ENCODE results near the gene STX1B.

The STX1B gene

GRCh38 chr16:30982548-30983288, 27.7 kb downstream of the STX1B start:
- H3K27ac Mint-ChIP-seq: peak overlapping the region; percentile 44
- H3K9me3 Mint-ChIP-seq: no peaks in the 10 kb centered on the region
- H3K27me3 Mint-ChIP-seq: no peaks in the 10 kb centered on the region
- peaks cover 54 to 57% of the 10 kb centered on the region in 2 donors for H3K36me3 Mint-ChIP-seq
- H3K4me1 Mint-ChIP-seq: peaks cover 5 to 21% of the 10 kb centered on the region in 2 donors
- ATAC-seq (replicated peaks) (no peak), DNase-seq (no peak)
- H3K4me3 Mint-ChIP-seq: no peak overlapping the region

GRCh38 chr16:30980959-30981358, 29.5 kb downstream of the STX1B start:
- no peak for ATAC-seq (replicated peaks)

GRCh38 chr16:30980434-30980833, 30.0 kb downstream of the STX1B start:
- Mint-ChIP-seq H3K4me3 (no peak overlapping the region), H3K27ac (peak overlapping the region; percentile 9), H3K9me3 (no peaks in the 10 kb centered on the region), H3K36me3 (peaks cover 57 to 62% of the 10 kb centered on the region in 2 donors), H3K27me3 (no peaks in the 10 kb centered on the region), H3K4me1 (peaks cover 7 to 28% of the 10 kb centered on the region in 2 donors)
- ATAC-seq (replicated peaks) (no peak), DNase-seq (no peak)

More at GRCh38 chr16:30980959-30981358, 29.5 kb downstream of the STX1B start:
- DNase-seq: no peak
- Mint-ChIP-seq H3K4me3 (no peak overlapping the region), H3K4me1 (peaks cover 5 to 29% of the 10 kb centered on the region in 2 donors), H3K27ac (no peak overlapping the region), H3K9me3 (no peaks in the 10 kb centered on the region), H3K36me3 (peaks cover 56 to 57% of the 10 kb centered on the region in 2 donors), H3K27me3 (no peaks in the 10 kb centered on the region)

GRCh38 chr16:30980023-30980371, 30.4 kb downstream of the STX1B start:
- H3K4me3 Mint-ChIP-seq: no peak overlapping the region

GRCh38 chr16:30979170-30980022, 31.0 kb downstream of the STX1B start:
- H3K27me3 Mint-ChIP-seq: no peaks in the 10 kb centered on the region
- no peaks in the 10 kb centered on the region for H3K9me3 Mint-ChIP-seq
- no peak for DNase-seq
- no peak for ATAC-seq (replicated peaks)
- no peak overlapping the region for H3K4me3 Mint-ChIP-seq
- peaks cover 53 to 56% of the 10 kb centered on the region in 2 donors for H3K36me3 Mint-ChIP-seq
- peaks cover 3 to 17% of the 10 kb centered on the region in 2 donors for H3K4me1 Mint-ChIP-seq
- H3K27ac Mint-ChIP-seq: no peak overlapping the region

More at GRCh38 chr16:30980023-30980371, 30.4 kb downstream of the STX1B start:
- Mint-ChIP-seq H3K9me3 (no peaks in the 10 kb centered on the region), H3K36me3 (peaks cover 53 to 58% of the 10 kb centered on the region in 2 donors), H3K27me3 (no peaks in the 10 kb centered on the region), H3K4me1 (peaks cover 4 to 23% of the 10 kb centered on the region in 2 donors), H3K27ac (peak overlapping the region; percentile 9)
- ATAC-seq (replicated peaks) (no peak), DNase-seq (no peak)

GRCh38 chr16:30977502-30977901, 32.9 kb downstream of the STX1B start:
- no peak overlapping the region for H3K4me3 Mint-ChIP-seq
- ATAC-seq (replicated peaks) (peak in 1 of 2 donors; percentile 33), DNase-seq (no peak)
- H3K9me3 Mint-ChIP-seq: no peaks in the 10 kb centered on the region
- H3K27ac Mint-ChIP-seq: peak overlapping the region; percentile 71
- peaks cover 2 to 13% of the 10 kb centered on the region in 2 donors for H3K4me1 Mint-ChIP-seq
- peaks cover 55 to 58% of the 10 kb centered on the region in 2 donors for H3K36me3 Mint-ChIP-seq
- no peaks in the 10 kb centered on the region for H3K27me3 Mint-ChIP-seq

GRCh38 chr16:30976486-30976885, 34.0 kb downstream of the STX1B start:
- Mint-ChIP-seq H3K4me1 (peaks cover 2 to 13% of the 10 kb centered on the region in 2 donors), H3K27ac (peak overlapping the region; percentile 0), H3K36me3 (peaks cover 59% of the 10 kb centered on the region in 2 donors), H3K9me3 (no peaks in the 10 kb centered on the region), H3K27me3 (no peaks in the 10 kb centered on the region), H3K4me3 (no peak overlapping the region)
- ATAC-seq (replicated peaks) (no peak), DNase-seq (no peak)

- no peak for ATAC-seq (replicated peaks)
- no peak overlapping the region for H3K27ac Mint-ChIP-seq
- H3K36me3 Mint-ChIP-seq: peaks cover 63 to 71% of the 10 kb centered on the region in 2 donors
- no peak for DNase-seq
- no peaks in the 10 kb centered on the region for H3K27me3 Mint-ChIP-seq
- H3K4me3 Mint-ChIP-seq: no peak overlapping the region
- H3K4me1 Mint-ChIP-seq: peaks cover 2 to 13% of the 10 kb centered on the region in 2 donors
- no peaks in the 10 kb centered on the region for H3K9me3 Mint-ChIP-seq
These were observed 36.1 kb downstream of the STX1B start for GRCh38 chr16:30974348-30974747.

- DNase-seq (no peak), ATAC-seq (replicated peaks) (no peak)
- Mint-ChIP-seq H3K36me3 (peaks cover 66 to 73% of the 10 kb centered on the region in 2 donors), H3K9me3 (no peaks in the 10 kb centered on the region), H3K27ac (no peak overlapping the region), H3K4me3 (no peak overlapping the region), H3K4me1 (peaks cover 2 to 13% of the 10 kb centered on the region in 2 donors), H3K27me3 (no peaks in the 10 kb centered on the region)
These were observed 37.6 kb downstream of the STX1B start for GRCh38 chr16:30972872-30973271.

GRCh38 chr16:30971298-30971697, 39.1 kb downstream of the STX1B start:
- Mint-ChIP-seq H3K36me3 (peaks cover 73 to 74% of the 10 kb centered on the region in 2 donors), H3K4me3 (no peak overlapping the region), H3K4me1 (peaks cover 2 to 9% of the 10 kb centered on the region in 2 donors), H3K27me3 (no peaks in the 10 kb centered on the region), H3K27ac (no peak overlapping the region), H3K9me3 (no peaks in the 10 kb centered on the region)
- DNase-seq (no peak), ATAC-seq (replicated peaks) (no peak)

- Mint-ChIP-seq H3K4me3 (no peak overlapping the region), H3K36me3 (peaks cover 78 to 81% of the 10 kb centered on the region in 2 donors), H3K27ac (no peak overlapping the region), H3K27me3 (no peaks in the 10 kb centered on the region), H3K4me1 (peaks cover 4 to 12% of the 10 kb centered on the region in 2 donors), H3K9me3 (no peaks in the 10 kb centered on the region)
- DNase-seq (no peak), ATAC-seq (replicated peaks) (no peak)
These were observed 41.1 kb downstream of the STX1B start for GRCh38 chr16:30969246-30969842.

- no peak for DNase-seq
- ATAC-seq (replicated peaks): no peak
- H3K27me3 Mint-ChIP-seq: no peaks in the 10 kb centered on the region
- H3K36me3 Mint-ChIP-seq: peaks cover 74 to 79% of the 10 kb centered on the region in 2 donors
- no peak overlapping the region for H3K4me3 Mint-ChIP-seq
- H3K27ac Mint-ChIP-seq: no peak overlapping the region
- H3K4me1 Mint-ChIP-seq: peaks cover 8 to 12% of the 10 kb centered on the region in 2 donors
- no peaks in the 10 kb centered on the region for H3K9me3 Mint-ChIP-seq
These were observed 42.6 kb downstream of the STX1B start for GRCh38 chr16:30967795-30968194.

- peaks cover 71 to 74% of the 10 kb centered on the region in 2 donors for H3K36me3 Mint-ChIP-seq
- no peak for ATAC-seq (replicated peaks)
- H3K27ac Mint-ChIP-seq: peak overlapping the region; percentile 65
- no peaks in the 10 kb centered on the region for H3K27me3 Mint-ChIP-seq
- H3K9me3 Mint-ChIP-seq: no peaks in the 10 kb centered on the region
- H3K4me1 Mint-ChIP-seq: peaks cover 8 to 12% of the 10 kb centered on the region in 2 donors
- peak overlapping the region in 1 of 2 donors; percentile 55 for H3K4me3 Mint-ChIP-seq
- no peak for DNase-seq
These were observed 44.3 kb downstream of the STX1B start for GRCh38 chr16:30966033-30966619.

- Mint-ChIP-seq H3K4me3 (no peak overlapping the region), H3K27ac (peak overlapping the region; percentile 25), H3K9me3 (no peaks in the 10 kb centered on the region), H3K36me3 (peaks cover 69 to 70% of the 10 kb centered on the region in 2 donors), H3K4me1 (peaks cover 9 to 13% of the 10 kb centered on the region in 2 donors), H3K27me3 (no peaks in the 10 kb centered on the region)
- no peak for ATAC-seq (replicated peaks)
- no peak for DNase-seq
These were observed 45.0 kb downstream of the STX1B start for GRCh38 chr16:30965436-30965835.

Data from stimulated activated naive B cell treated with anti-CD40 and anti-IgM and Interleukin-4, amounts not matched to agents 10 μg/mL and 1 μg/mL and 100 μg/mL, for 72 hours (primary cell).